ENCODE results near the gene SPECC1. TPM values are rescaled to one million over a fixed set of nuclear protein-coding genes. Genes with fewer than 3 reads are reported as not detected.

The SPECC1 gene
- total and polyA plus RNA-seq, 2 of the 4 experiments (the other 2 are of a cell fraction), result 16.9 to 26.2 TPM

DNA sequence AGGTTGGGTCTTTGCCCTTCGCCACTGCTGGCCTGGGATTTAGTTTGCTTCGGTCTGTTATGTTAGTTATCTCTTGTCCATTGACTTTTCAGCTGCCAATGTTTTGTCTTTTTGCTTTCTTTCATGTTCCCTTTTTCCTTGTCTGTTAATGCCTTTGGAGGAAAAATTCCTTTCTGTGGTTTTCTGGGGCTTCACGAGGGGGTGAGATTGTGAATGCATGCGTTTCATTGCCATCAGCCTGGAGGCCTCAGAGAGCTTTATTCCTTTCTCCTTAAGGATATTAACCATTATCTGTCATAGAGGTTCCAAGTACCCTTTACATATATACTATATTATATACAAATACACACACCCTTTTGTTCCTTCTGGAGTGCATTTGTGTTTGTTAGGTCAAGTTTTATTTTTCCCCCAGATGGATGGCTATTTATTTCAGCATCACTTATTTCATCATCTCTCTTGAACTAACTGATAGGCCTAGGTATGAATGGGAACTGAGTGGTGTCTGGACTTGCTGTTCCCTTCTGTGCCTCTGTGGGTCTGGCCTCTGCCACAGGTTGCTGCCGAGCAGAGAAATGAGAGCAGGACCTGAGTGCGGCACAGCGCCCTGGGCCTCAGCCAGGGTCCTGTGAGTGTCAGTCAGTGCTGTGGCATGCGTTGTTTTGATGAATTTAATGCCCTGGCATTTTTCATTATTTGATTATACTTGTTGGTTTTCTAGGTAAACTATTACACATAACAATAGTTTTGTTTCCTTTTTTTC is 264.8 kb downstream of the SPECC1 start:
- in situ Hi-C loops (cut with MboI; ENCODE audit: low sequenced_read_pairs) (no loop called here), dilution Hi-C loops (cut with HindIII; ENCODE audit: low sequenced_read_pairs, unreplicated experiment) (no loop called here)
- POLR2A ChIA-PET (ENCODE audit: unreplicated experiment), result no interaction called here

More for the DNA sequence above, 264.8 kb downstream of the SPECC1 start:
- H3K18ac ChIP-seq (ENCODE audit: low read depth, low read length), result no peak overlapping the region
- H3K79me1 ChIP-seq (ENCODE audit: low read depth in 1 of 2, low read length in 2 of 2), result peaks cover 16 to 33% of the 10 kb centered on the region in 2 experiments
- H3K9me3 ChIP-seq (ENCODE audit: control insufficient read depth, insufficient read depth, low read length), result no peaks in the 10 kb centered on the region
- ATAC-seq (ENCODE audit: low read depth), result no peak
- intact Hi-C loops (cut with micrococcal nuclease), result no loop called here
- no peak overlapping the region for H3K56ac ChIP-seq (ENCODE audit: extremely low read depth, insufficient read depth, low read length)
- H2BK20ac ChIP-seq (ENCODE audit: low read depth, low read length), result no peak overlapping the region
- H4K20me1 ChIP-seq (ENCODE audit: insufficient read depth, low read length), result no peaks in the 10 kb centered on the region
- BruUV-seq (replicated peaks), result no TSS peak
- 72% methylated on average over 2 of the region's 8 CpGs; no CpG with 5 or more reads in 1 of the 2 experiments for WGBS, 2 experiments (ENCODE audit: extremely low coverage in 2 of 2, insufficient read length in 1 of 2)
- H4K8ac ChIP-seq (ENCODE audit: low read depth in 2 of 2, low read length in 2 of 2), result no peak overlapping the region
- H3K27me3 ChIP-seq (ENCODE audit: control insufficient read depth, insufficient read depth, low read length), result no peaks in the 10 kb centered on the region
- no peak overlapping the region for H2BK120ac ChIP-seq (ENCODE audit: low read depth, low read length)
- no peak overlapping the region for H3K9ac ChIP-seq (ENCODE audit: low read depth, low read length)
- no peak overlapping the region for H2BK5ac ChIP-seq (ENCODE audit: low read depth, low read length, poor library complexity, severe bottlenecking)
- peaks cover 20% of the 10 kb centered on the region for H3K4me1 ChIP-seq (ENCODE audit: control insufficient read depth, insufficient read depth, low read length)
- no peak overlapping the region for H4K91ac ChIP-seq (ENCODE audit: insufficient read depth, low read depth, low read length)
- DNase-seq, result no peak
- no peak overlapping the region for H3K27ac ChIP-seq (ENCODE audit: insufficient read depth, low read length)
- no peak overlapping the region for H4K5ac ChIP-seq (ENCODE audit: low read depth, low read length)
- no peak overlapping the region for H2BK15ac ChIP-seq (ENCODE audit: low read depth, low read length)
- H3K36me3 ChIP-seq (ENCODE audit: control insufficient read depth, insufficient read depth, low read length), result no peaks in the 10 kb centered on the region; the same call in 1 of the 2 replicates
- no peak overlapping the region for H3K4me3 ChIP-seq (ENCODE audit: insufficient read depth, low read depth, low read length)
- H2AK5ac ChIP-seq (ENCODE audit: low read depth, low read length), result no peak overlapping the region
- H2AK9ac ChIP-seq (replicated peaks; ENCODE audit: low read depth, low read length, poor library complexity), result no peak overlapping the region
- H3K4ac ChIP-seq (ENCODE audit: low read depth, low read length), result no peak overlapping the region
- no peak overlapping the region for H2AFZ ChIP-seq (replicated peaks; ENCODE audit: low read length, poor library complexity)
- no peak overlapping the region for H3K23ac ChIP-seq (ENCODE audit: low read depth, low read length)
- no peak overlapping the region for H3K4me2 ChIP-seq (ENCODE audit: low read depth, low read length)
- CTCF ChIA-PET, result no interaction called here
- H3K9me1 ChIP-seq (ENCODE audit: insufficient read depth, low read length), result peaks cover 19% of the 10 kb centered on the region; the same call in 1 of the 2 replicates
- TF ChIP-seq RAD21 (IDR thresholded peaks at IDR 0.05; ENCODE audit: low read length), result no peak
- no peak for TF ChIP-seq RFX5 (IDR thresholded peaks at IDR 0.05; ENCODE audit: low read depth, low read length)
- no peak for TF ChIP-seq RCOR1 (IDR thresholded peaks at IDR 0.05; ENCODE audit: insufficient replicate concordance, low read length)
- TF ChIP-seq POLR2A (IDR thresholded peaks at IDR 0.05; ENCODE audit: low read depth, low read length), result no peak
- TF ChIP-seq SMC3 (IDR thresholded peaks at IDR 0.05; ENCODE audit: low read depth, low read length), result no peak
- TF ChIP-seq CEBPB (IDR thresholded peaks at IDR 0.05; ENCODE audit: low read depth, low read length), result no peak
- TF ChIP-seq, protein P1, sequence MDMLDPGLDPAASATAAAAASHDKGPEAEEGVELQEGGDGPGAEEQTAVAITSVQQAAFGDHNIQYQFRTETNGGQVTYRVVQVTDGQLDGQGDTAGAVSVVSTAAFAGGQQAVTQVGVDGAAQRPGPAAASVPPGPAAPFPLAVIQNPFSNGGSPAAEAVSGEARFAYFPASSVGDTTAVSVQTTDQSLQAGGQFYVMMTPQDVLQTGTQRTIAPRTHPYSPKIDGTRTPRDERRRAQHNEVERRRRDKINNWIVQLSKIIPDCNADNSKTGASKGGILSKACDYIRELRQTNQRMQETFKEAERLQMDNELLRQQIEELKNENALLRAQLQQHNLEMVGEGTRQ (IDR thresholded peaks at IDR 0.05; ENCODE audit: low read depth, low read length), result no peak
- TF ChIP-seq MAZ (IDR thresholded peaks at IDR 0.05; ENCODE audit: borderline replicate concordance, low read depth, low read length), result no peak
- no peak for TF ChIP-seq NFE2L2 (IDR thresholded peaks at IDR 0.05; ENCODE audit: low read depth, low read length)
- no peak for TF ChIP-seq MAFK (IDR thresholded peaks at IDR 0.05; ENCODE audit: low read depth, low read length)
- no peak for TF ChIP-seq BHLHE40 (IDR thresholded peaks at IDR 0.05; ENCODE audit: low read depth, low read length)
- TF ChIP-seq, protein P2, sequence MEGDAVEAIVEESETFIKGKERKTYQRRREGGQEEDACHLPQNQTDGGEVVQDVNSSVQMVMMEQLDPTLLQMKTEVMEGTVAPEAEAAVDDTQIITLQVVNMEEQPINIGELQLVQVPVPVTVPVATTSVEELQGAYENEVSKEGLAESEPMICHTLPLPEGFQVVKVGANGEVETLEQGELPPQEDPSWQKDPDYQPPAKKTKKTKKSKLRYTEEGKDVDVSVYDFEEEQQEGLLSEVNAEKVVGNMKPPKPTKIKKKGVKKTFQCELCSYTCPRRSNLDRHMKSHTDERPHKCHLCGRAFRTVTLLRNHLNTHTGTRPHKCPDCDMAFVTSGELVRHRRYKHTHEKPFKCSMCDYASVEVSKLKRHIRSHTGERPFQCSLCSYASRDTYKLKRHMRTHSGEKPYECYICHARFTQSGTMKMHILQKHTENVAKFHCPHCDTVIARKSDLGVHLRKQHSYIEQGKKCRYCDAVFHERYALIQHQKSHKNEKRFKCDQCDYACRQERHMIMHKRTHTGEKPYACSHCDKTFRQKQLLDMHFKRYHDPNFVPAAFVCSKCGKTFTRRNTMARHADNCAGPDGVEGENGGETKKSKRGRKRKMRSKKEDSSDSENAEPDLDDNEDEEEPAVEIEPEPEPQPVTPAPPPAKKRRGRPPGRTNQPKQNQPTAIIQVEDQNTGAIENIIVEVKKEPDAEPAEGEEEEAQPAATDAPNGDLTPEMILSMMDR (conservative IDR thresholded peaks at IDR 0.05; ENCODE audit: low read depth, low read length), result no peak
- H3K14ac ChIP-seq (replicated peaks; ENCODE audit: low read depth, low read length), result no peak overlapping the region; the same call in 1 of the 2 replicates

Measured in IMR-90 (cell line).